ENCODE results near the gene SLFNL1. TPM values are rescaled to one million over a fixed set of nuclear protein-coding genes. Genes with fewer than 3 reads are reported as not detected.

Gene SLFNL1
- total RNA-seq, 1 experiment from 2014 or later = 0.11 TPM

GRCh38 chr1:41051022-41051421 lies 29.5 kb upstream of the SLFNL1 start:
- H3K27me3 Mint-ChIP-seq (ENCODE audit: low read depth) = no peaks in the 10 kb centered on the region
- no peak overlapping the region for H3K27ac ChIP-seq (ENCODE audit: insufficient read length, low read depth, low read length)
- H2BK20ac ChIP-seq (ENCODE audit: low read depth, low read length, poor library complexity, severe bottlenecking) = no peak overlapping the region
- no peaks in the 10 kb centered on the region for H3K9me3 Mint-ChIP-seq
- no peaks in the 10 kb centered on the region for H3K9me3 ChIP-seq (ENCODE audit: control insufficient read depth, low read depth, low read length)
- no peak overlapping the region for H4K5ac ChIP-seq (ENCODE audit: insufficient read length, low read depth, low read length)
- no peak overlapping the region for H3K9ac ChIP-seq (ENCODE audit: extremely low read depth, insufficient read length, low read length)
- DNase-seq = no peak
- no peak overlapping the region for H2AK5ac ChIP-seq (ENCODE audit: insufficient read length, low read length)
- H3K79me2 ChIP-seq (ENCODE audit: insufficient read depth, low read length) = no peaks in the 10 kb centered on the region
- no peak overlapping the region for H3K23ac ChIP-seq (ENCODE audit: insufficient read length, low read depth, low read length)
- no peaks in the 10 kb centered on the region for H3K4me1 ChIP-seq (ENCODE audit: insufficient read depth, low read length)
- WGBS (ENCODE audit: extremely low coverage, insufficient read length, low lambda C conversion rate) = no CpG with 5 or more reads among the region's 1 CpG
- no peak overlapping the region for H2BK15ac ChIP-seq (ENCODE audit: low read depth, low read length)
- H2BK5ac ChIP-seq (ENCODE audit: insufficient read length, low read length) = no peak overlapping the region
- no peak overlapping the region for H3K4me3 Mint-ChIP-seq
- no peak overlapping the region for H3K14ac ChIP-seq (ENCODE audit: insufficient read depth, low read length)
- no peaks in the 10 kb centered on the region for H3K27me3 ChIP-seq (ENCODE audit: insufficient read depth, low read length)
- peaks cover 4% of the 10 kb centered on the region in 2 experiments; a peak in 1 of 4 replicates for H3K4me1 Mint-ChIP-seq
- no peak overlapping the region for H3T11ph ChIP-seq (ENCODE audit: low read length)
- no peak overlapping the region for H2BK12ac ChIP-seq (ENCODE audit: insufficient read length, low read depth, low read length)
- H4K20me1 ChIP-seq (ENCODE audit: control insufficient read depth, insufficient read depth, insufficient read length) = no peaks in the 10 kb centered on the region
- H2AFZ ChIP-seq (ENCODE audit: low read length) = no peak overlapping the region
- no peak overlapping the region for H4K91ac ChIP-seq (ENCODE audit: insufficient read length, low read depth, low read length)
- no peak overlapping the region for H2BK120ac ChIP-seq (ENCODE audit: low read depth, low read length, poor library complexity, severe bottlenecking)
- H3K18ac ChIP-seq (ENCODE audit: insufficient read length, low read depth, low read length) = no peak overlapping the region
- TF ChIP-seq CTCF (conservative IDR thresholded peaks at IDR 0.05) = no peak
- no peaks in the 10 kb centered on the region for H3K79me1 ChIP-seq (ENCODE audit: insufficient read depth, low read depth, low read length, poor library complexity, severe bottlenecking)
- no peak overlapping the region for H4K8ac ChIP-seq (replicated peaks; ENCODE audit: insufficient read length, low read depth, low read length)
- no peak overlapping the region for H3K4ac ChIP-seq (ENCODE audit: low read depth, low read length)
- H3K23me2 ChIP-seq (ENCODE audit: insufficient read length, low read depth, low read length, poor library complexity, severe bottlenecking) = no peaks in the 10 kb centered on the region
- no peak overlapping the region for H3K4me2 ChIP-seq (ENCODE audit: insufficient read depth, insufficient read length, low read length)
- no peak overlapping the region for H3K27ac Mint-ChIP-seq
- peaks cover 9 to 29% (median 25%) of the 10 kb centered on the region in 3 experiments; a peak in 6 of 7 replicates for H3K36me3 Mint-ChIP-seq (ENCODE audit: insufficient read depth in 1 of 3, low read depth in 3 of 3)
- no peak overlapping the region for H3K56ac ChIP-seq (ENCODE audit: insufficient read length, low read depth, low read length)

Measured in H9 (cell line).